Measurements from ENCODE around the gene NEK6.

- TF ChIP-seq CTCF (IDR thresholded peaks at IDR 0.05; ENCODE audit: low read depth, low read length, poor library complexity, severe bottlenecking) (no peak), EZH2phosphoT487 (IDR thresholded peaks at IDR 0.05; ENCODE audit: borderline replicate concordance, low read length) (no peak)
Observed at GRCh38 chr9:124392254-124392870, 134.6 kb downstream of the NEK6 start.
